H1 (cell line): ENCODE data around the gene PIGV. TPM values are rescaled to one million over a fixed set of nuclear protein-coding genes. Genes with fewer than 3 reads are reported as not detected.

ENCODE experiments used
- CTCF ChIA-PET: fragments of 300-600 bp; sonication (Branson Sonifier 250); formaldehyde crosslinking; loops from one replicate; lab custom pipeline; 2021; ENCODE audit not compliant: partially characterized antibody; lab: Charles Lee
- POLR2A ChIA-PET: fragments of 300-600 bp; sonication (Branson Sonifier 250); formaldehyde crosslinking; loops from one replicate; lab custom pipeline; 2021; ENCODE audit warnings: inconsistent platforms; ENCODE audit not compliant: partially characterized antibody; lab: Charles Lee
- DNase-seq, 2 experiments: peaks; one replicate each; pipeline versions ENCODE4 v3.0.0 to v3.0.0-alpha.2; 2010 to 2022; ENCODE audit warnings: low spot score in 2 of 2, low read depth in 1 of 2, mixed read lengths in 1 of 2
- FAIRE-seq: peaks from 2 replicates; lab custom pipeline; 2011; peaks lifted over from hg19 to GRCh38; lab: Jason Lieb, UNC
- H2AFZ ChIP-seq: 2 replicates; pipeline ENCODE4 v1.8.1; 2012; ENCODE audit warnings: low read length, inconsistent platforms
- H2AK5ac ChIP-seq: 2 replicates; pipeline ENCODE4 v1.6.1; 2013; ENCODE audit warnings: low read depth, low read length
- H2BK120ac ChIP-seq: replicated peaks from 2 replicates; pipeline ENCODE3; 2013; ENCODE audit warnings: low read depth, low read length, inconsistent platforms
- H2BK12ac ChIP-seq: 2 replicates; pipeline ENCODE4 v1.6.1; 2013; ENCODE audit warnings: low read depth, low read length
- H2BK15ac ChIP-seq: 2 replicates; pipeline ENCODE4 v1.6.1; 2013; ENCODE audit warnings: low read length
- H2BK20ac ChIP-seq: 2 replicates; pipeline ENCODE4 v1.6.1; 2013; ENCODE audit warnings: low read length
- H2BK5ac ChIP-seq: 2 replicates; pipeline ENCODE4 v1.6.1; 2013; ENCODE audit warnings: low read depth, low read length
- H3K14ac ChIP-seq: 2 replicates; pipeline ENCODE4 v1.6.1; 2013; ENCODE audit warnings: inconsistent platforms; ENCODE audit not compliant: insufficient read length
- H3K18ac ChIP-seq: 2 replicates; pipeline ENCODE4 v1.6.1; 2013; ENCODE audit warnings: low read length; ENCODE audit errors: extremely low read depth
- H3K23ac ChIP-seq: 2 replicates; pipeline ENCODE4 v1.6.1; 2013; ENCODE audit warnings: inconsistent platforms; ENCODE audit not compliant: insufficient read length
- H3K23me2 ChIP-seq: 2 replicates; pipeline ENCODE4 v1.6.1; 2013; ENCODE audit warnings: low read depth, low read length
- H3K27ac ChIP-seq: 2 replicates; pipeline ENCODE4 v1.6.1; 2011; ENCODE audit warnings: low read depth, low read length, inconsistent platforms
- H3K27me3 ChIP-seq, 4 experiments: replicated peaks in 1 of 4; 1 replicate in 1 of 4; 2 replicates in 3 of 4; pipeline versions ENCODE4 v1.6.1 to v1.8.1; 2011 to 2013; ENCODE audit warnings: low read length in 3 of 4, mild to moderate bottlenecking in 3 of 4, inconsistent platforms in 2 of 4, mixed read lengths in 2 of 4, moderate library complexity in 1 of 4; ENCODE audit not compliant: control insufficient read depth in 3 of 4, insufficient read depth in 3 of 4; ENCODE audit errors: extremely low read depth in 1 of 4
- H3K36me3 ChIP-seq, 4 experiments: 2 replicates each; pipeline versions ENCODE4 v1.6.1 to v1.8.1; 2011 to 2013; ENCODE audit warnings: mild to moderate bottlenecking in 4 of 4, low read length in 3 of 4, moderate library complexity in 2 of 4, control low read depth in 1 of 4, inconsistent platforms in 1 of 4; ENCODE audit not compliant: insufficient read depth in 4 of 4, control insufficient read depth in 2 of 4
- H3K4ac ChIP-seq: replicated peaks from 2 replicates; pipeline ENCODE3; 2013; ENCODE audit warnings: low read length, low read depth, mixed read lengths, inconsistent platforms; ENCODE audit not compliant: insufficient read length
- H3K4me1 ChIP-seq, 4 experiments: replicated peaks in 1 of 4; 1 replicate in 1 of 4; 2 replicates in 3 of 4; pipeline versions ENCODE4 v1.6.1 to v1.8.1; 2011 to 2013; ENCODE audit warnings: low read length in 3 of 4, inconsistent platforms in 2 of 4, mixed read lengths in 1 of 4; ENCODE audit not compliant: insufficient read depth in 4 of 4, control insufficient read depth in 3 of 4
- H3K4me2 ChIP-seq, 2 experiments: 2 replicates each; pipeline versions ENCODE4 v1.6.1 to v1.8.1; 2011 to 2013; ENCODE audit warnings: low read depth in 2 of 2, low read length in 2 of 2, control low read depth in 1 of 2, inconsistent platforms in 1 of 2, mild to moderate bottlenecking in 1 of 2; ENCODE audit not compliant: insufficient read depth in 1 of 2
- H3K4me3 ChIP-seq, 4 experiments: fragments of 200-600, 300-600 bp in 1 of 4; sonication (generic), shearing (Covaris generic), sonication (Bioruptor Twin) in 1 of 4; 2 replicates each; pipeline versions ENCODE4 v1.5.1 to v1.8.1; 2011 to 2016; ENCODE audit warnings: low read length in 4 of 4, low read depth in 3 of 4, control low read depth in 2 of 4, inconsistent platforms in 2 of 4, mild to moderate bottlenecking in 2 of 4, mixed read lengths in 1 of 4, moderate library complexity in 1 of 4; ENCODE audit not compliant: insufficient read depth in 2 of 4; ENCODE audit errors: extremely low read depth in 1 of 4
- H3K56ac ChIP-seq: replicated peaks from 2 replicates; pipeline ENCODE3; 2013; ENCODE audit warnings: low read depth, mild to moderate bottlenecking, mixed read lengths, low read length, inconsistent platforms; ENCODE audit not compliant: insufficient read length
- H3K79me1 ChIP-seq: 2 replicates; pipeline ENCODE4 v1.6.1; 2013; ENCODE audit warnings: low read depth, low read length, control low read depth
- H3K79me2 ChIP-seq, 2 experiments: 2 replicates each; pipeline versions ENCODE4 v1.6.1 to v1.8.1; 2012 to 2013; ENCODE audit warnings: low read length in 2 of 2, mild to moderate bottlenecking in 2 of 2, inconsistent platforms in 1 of 2; ENCODE audit not compliant: insufficient read depth in 2 of 2, control insufficient read depth in 1 of 2
- H3K9ac ChIP-seq, 4 experiments: replicated peaks in 1 of 4; 1 replicate in 1 of 4; 2 replicates in 3 of 4; pipeline versions ENCODE4 v1.6.1 to v1.8.1; 2011 to 2013; ENCODE audit warnings: low read depth in 3 of 4, low read length in 3 of 4, control low read depth in 2 of 4, mild to moderate bottlenecking in 2 of 4, moderate library complexity in 2 of 4, inconsistent platforms in 1 of 4; ENCODE audit errors: extremely low read depth in 1 of 4
- H3K9me3 ChIP-seq, 2 experiments: 2 replicates each; pipeline versions ENCODE4 v1.6.1 to v1.8.1; 2012 to 2013; ENCODE audit warnings: mild to moderate bottlenecking in 2 of 2, moderate library complexity in 2 of 2, control low read depth in 1 of 2, inconsistent platforms in 1 of 2, low read depth in 1 of 2, low read length in 1 of 2, mixed read lengths in 1 of 2; ENCODE audit not compliant: insufficient read depth in 2 of 2
- H4K20me1 ChIP-seq, 2 experiments: replicated peaks in 1 of 2; 2 replicates each; pipeline versions ENCODE3 to v1.8.1; 2011 to 2013; ENCODE audit warnings: inconsistent platforms in 2 of 2, low read length in 2 of 2, mild to moderate bottlenecking in 1 of 2; ENCODE audit not compliant: insufficient read depth in 2 of 2, control insufficient read depth in 1 of 2
- H4K5ac ChIP-seq: 2 replicates; pipeline ENCODE4 v1.6.1; 2013; ENCODE audit warnings: low read length, low read depth, mixed read lengths, inconsistent platforms; ENCODE audit not compliant: insufficient read length
- H4K8ac ChIP-seq: 2 replicates; pipeline ENCODE4 v1.8.0; 2013; ENCODE audit warnings: mild to moderate bottlenecking, moderate library complexity, low read length, inconsistent platforms; ENCODE audit not compliant: insufficient read depth; ENCODE audit errors: extremely low read depth
- H4K91ac ChIP-seq: replicated peaks from 2 replicates; pipeline ENCODE3; 2013; ENCODE audit warnings: low read length, mixed read lengths, inconsistent platforms; ENCODE audit not compliant: insufficient read length
- ASH2L ChIP-seq: fragments of 200-600, 300-600 bp; sonication (generic); IDR thresholded peaks from one replicate; pipeline ENCODE4 v1.7.1; 2017; ENCODE audit warnings: low read length
- BCL11A ChIP-seq, 2 experiments: IDR thresholded peaks; one replicate each; pipeline ENCODE4 v1.6.1; 2011; ENCODE audit warnings: low read depth in 2 of 2, low read length in 2 of 2, mild to moderate bottlenecking in 2 of 2
- CBX5 ChIP-seq: fragments of 300-800, 300-1000 bp; sonication (generic); IDR thresholded peaks from 2 replicates; pipeline ENCODE4 v1.7.1; 2016; ENCODE audit warnings: antibody characterized with exemption, low read length, low read depth
- CEBPB ChIP-seq: IDR thresholded peaks from 2 replicates; pipeline ENCODE4 v1.6.1; 2012; ENCODE audit warnings: low read depth, low read length
- CREB1 ChIP-seq: IDR thresholded peaks from 2 replicates; pipeline ENCODE4 v1.6.1; 2012; ENCODE audit warnings: inconsistent platforms
- EZH2 ChIP-seq: fragments of 200-600 bp; sonication (generic); IDR thresholded peaks from 2 replicates; pipeline ENCODE4 v1.7.1; 2012; ENCODE audit warnings: low read depth, mild to moderate bottlenecking, moderate library complexity, low read length, inconsistent platforms; ENCODE audit not compliant: severe bottlenecking
- GTF2F1 ChIP-seq: IDR thresholded peaks from 2 replicates; pipeline ENCODE4 v1.6.1; 2012; ENCODE audit warnings: low read depth, low read length, improper control_type of control experiment, borderline replicate concordance
- POLR2A ChIP-seq, 2 experiments: IDR thresholded peaks; 1 replicate in 1 of 2; 2 replicates in 1 of 2; pipeline ENCODE4 v1.6.1; 2011; ENCODE audit warnings: low read depth in 2 of 2, low read length in 2 of 2, mild to moderate bottlenecking in 2 of 2; ENCODE audit errors: control extremely low read depth in 1 of 2
- RXRA ChIP-seq: IDR thresholded peaks from 2 replicates; pipeline ENCODE4 v1.6.1; 2011; ENCODE audit warnings: low read depth, mild to moderate bottlenecking, low read length, moderate library complexity; ENCODE audit not compliant: insufficient read depth
- SAP30 ChIP-seq: fragments of 300-600 bp; sonication (generic); IDR thresholded peaks from 2 replicates; pipeline ENCODE4 v1.7.1; 2012; ENCODE audit warnings: low read length, moderate library complexity, mild to moderate bottlenecking, inconsistent platforms; ENCODE audit not compliant: insufficient read depth, insufficient replicate concordance
- SP1 ChIP-seq: IDR thresholded peaks from 2 replicates; pipeline ENCODE4 v1.6.1; 2011; ENCODE audit warnings: low read depth, low read length
- SRF ChIP-seq: IDR thresholded peaks from 2 replicates; pipeline ENCODE4 v1.6.1; 2011; ENCODE audit warnings: mild to moderate bottlenecking, low read depth, low read length, moderate library complexity
- TBP ChIP-seq: IDR thresholded peaks from 2 replicates; pipeline ENCODE4 v1.6.1; 2011; ENCODE audit warnings: low read depth, low read length, improper control_type of control experiment
- TCF12 ChIP-seq: IDR thresholded peaks from 2 replicates; pipeline ENCODE4 v1.6.1; 2011; ENCODE audit warnings: low read depth, mild to moderate bottlenecking, low read length
- YY1 ChIP-seq: IDR thresholded peaks from 2 replicates; pipeline ENCODE4 v1.6.1; 2011; ENCODE audit warnings: low read depth, mild to moderate bottlenecking, low read length
- WGBS, 2 experiments: shearing (Covaris generic) in 1 of 2; methylation state at CpG; one replicate each; pipeline versions ENCODE4 v1.1.6 to v1.1.7; 2013 to 2015; ENCODE audit warnings: low lambda C conversion rate in 2 of 2, mixed read lengths in 2 of 2, inconsistent platforms in 1 of 2, low coverage in 1 of 2, missing lambda C conversion rate in 1 of 2; ENCODE audit not compliant: insufficient replicate concordance in 2 of 2, insufficient coverage in 1 of 2, insufficient read length in 1 of 2; ENCODE audit errors: extremely low coverage in 1 of 2, missing lambda C conversion rate in 1 of 2; 5-methylcytosine and 5-hydroxymethylcytosine counted together
- polyA plus RNA-seq, 7 experiments: library from polyadenylated mRNA; depleted of rRNA in 3 of 7; stranded (reverse) in 5 of 7; unstranded in 2 of 7; fragments of >200 nt in 5 of 7; fragments of 200-250 nt in 2 of 7; gene quantifications; 1 replicate in 5 of 7; 2 replicates in 1 of 7; 4 replicates in 1 of 7; pipeline versions ENCODE4 v1.2.1 to v1.2.3, GENCODE V29; 2011 to 2013; ENCODE audit warnings: missing spikeins in 2 of 7, mixed read lengths in 2 of 7
- total RNA-seq: library from RNA; stranded (reverse); fragmentation: NEBNext Ultra II Directional; extraction: Animal tissue kit (Norgen Biotek cat#: 25700); gene quantifications from 2 replicates; pipeline ENCODE4 v1.2.1, GENCODE V29; 2021
- TF ChIP-seq, protein P1 (sequence below): IDR thresholded peaks from 2 replicates; pipeline ENCODE4 v1.6.1; 2012; ENCODE audit warnings: inconsistent platforms

The PIGV gene
- total and polyA plus RNA-seq, 2 of the 8 experiments (the other 6 are each of a cell fraction or from before 2014, with no cell fraction given): 8.5 to 20.9 TPM

DNA sequence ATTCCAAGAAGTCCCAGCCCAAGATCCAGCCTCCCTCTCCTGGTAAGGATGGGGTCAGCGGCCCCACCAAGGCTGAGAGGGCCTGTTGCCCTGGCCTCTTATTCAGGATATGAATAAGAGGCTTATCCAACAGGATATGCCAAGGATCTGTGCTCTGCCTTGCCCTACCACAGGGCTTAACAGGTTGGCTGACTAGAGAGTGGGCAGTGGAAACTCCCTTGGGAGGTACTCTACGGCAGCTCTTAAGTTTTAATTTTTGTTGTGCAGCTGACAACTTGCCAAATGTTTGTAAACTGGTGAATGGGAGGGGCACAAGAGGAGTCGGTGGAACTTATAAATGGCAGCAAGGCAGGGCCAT, 16.5 kb upstream of the PIGV start:
- no peak overlapping the region for H4K8ac ChIP-seq
- 84% methylated on average over 3 of the region's 3 CpGs; no CpG with 5 or more reads in 1 of the 2 experiments for WGBS, 2 experiments
- H3K9me3 ChIP-seq: no peaks in the 10 kb centered on the region
- ChIA-PET CTCF (interaction anchor here (1.0 to 2.0 kb wide), 3 partner anchors 17 to 27 kb away, joined by 4 to 9 read pairs (median 5); no protein-coding TSS in a partner anchor), POLR2A (interaction anchor here (0.7 to 2.7 kb wide), 5 partner anchors 8 to 80 kb away, joined by 3 to 9 read pairs (median 3); no protein-coding TSS in a partner anchor)
- H2BK5ac ChIP-seq: no peak overlapping the region
- H3K9ac ChIP-seq: no peak overlapping the region
- DNase-seq (no peak), FAIRE-seq (no peak)
- H2BK12ac ChIP-seq: no peak overlapping the region
- H2AK5ac ChIP-seq: no peak overlapping the region
- no peak overlapping the region for H2BK15ac ChIP-seq
- no peak overlapping the region for H3K27ac ChIP-seq
- no peak overlapping the region for H3K56ac ChIP-seq
- H4K5ac ChIP-seq: no peak overlapping the region
- peaks cover 78 to 100% (median 96%) of the 10 kb centered on the region in 4 experiments for H3K36me3 ChIP-seq
- H4K20me1 ChIP-seq: peaks cover 0 to 15% of the 10 kb centered on the region in 2 experiments
- H3K4me2 ChIP-seq: no peak overlapping the region
- H3K4me3 ChIP-seq: no peak overlapping the region
- no peak overlapping the region for H2BK20ac ChIP-seq
- H3K4ac ChIP-seq: no peak overlapping the region
- H2BK120ac ChIP-seq: no peak overlapping the region
- H3K79me1 ChIP-seq: peaks cover 4% of the 10 kb centered on the region
- H3K23me2 ChIP-seq: no peaks in the 10 kb centered on the region
- H3K14ac ChIP-seq: no peak overlapping the region
- H3K27me3 ChIP-seq: no peaks in the 10 kb centered on the region
- no peak overlapping the region for H3K18ac ChIP-seq
- H4K91ac ChIP-seq: no peak overlapping the region
- H3K79me2 ChIP-seq: no peaks in the 10 kb centered on the region
- H3K23ac ChIP-seq: no peak overlapping the region
- no peaks in the 10 kb centered on the region for H3K4me1 ChIP-seq
- no peak overlapping the region for H2AFZ ChIP-seq
- TF ChIP-seq SP1 (no peak), CBX5 (no peak), TBP (no peak), SRF (no peak), POLR2A (IDR thresholded peaks at IDR 0.05; ENCODE audit: control extremely low read depth in 1 of 2, low read depth in 2 of 2, low read length in 2 of 2) (no peak), TCF12 (no peak), CREB1 (no peak), YY1 (no peak), ASH2L (no peak), CEBPB (no peak), EZH2 (no peak), RXRA (no peak), BCL11A (IDR thresholded peaks at IDR 0.05; ENCODE audit: low read depth in 2 of 2, low read length in 2 of 2) (no peak), GTF2F1 (no peak), SAP30 (no peak)
- TF ChIP-seq, protein P1, sequence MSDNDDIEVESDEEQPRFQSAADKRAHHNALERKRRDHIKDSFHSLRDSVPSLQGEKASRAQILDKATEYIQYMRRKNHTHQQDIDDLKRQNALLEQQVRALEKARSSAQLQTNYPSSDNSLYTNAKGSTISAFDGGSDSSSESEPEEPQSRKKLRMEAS: no peak
